ENCODE results near the gene GPR17. TPM values are rescaled to one million over a fixed set of nuclear protein-coding genes. Genes with fewer than 3 reads are reported as not detected.

Gene GPR17
- total RNA-seq, 1 experiment from 2014 or later: not detected

- Mint-ChIP-seq H3K27ac (ENCODE audit: low read depth, unreplicated experiment) (no peak overlapping the region), H3K4me3 (ENCODE audit: unreplicated experiment) (no peak overlapping the region), H3K9me3 (ENCODE audit: unreplicated experiment) (no peaks in the 10 kb centered on the region), H3K27me3 (ENCODE audit: insufficient read depth, unreplicated experiment) (no peaks in the 10 kb centered on the region), H3K4me1 (ENCODE audit: insufficient read depth, unreplicated experiment) (peaks cover 6% of the 10 kb centered on the region), H3K36me3 (ENCODE audit: insufficient read depth, unreplicated experiment) (no peaks in the 10 kb centered on the region)
- ChIA-PET CTCF (no interaction called here), POLR2A (no interaction called here)
- DNase-seq (ENCODE audit: unreplicated experiment): no peak
- no TSS peak for BruUV-seq (replicated peaks)
- TF ChIP-seq, protein P1, sequence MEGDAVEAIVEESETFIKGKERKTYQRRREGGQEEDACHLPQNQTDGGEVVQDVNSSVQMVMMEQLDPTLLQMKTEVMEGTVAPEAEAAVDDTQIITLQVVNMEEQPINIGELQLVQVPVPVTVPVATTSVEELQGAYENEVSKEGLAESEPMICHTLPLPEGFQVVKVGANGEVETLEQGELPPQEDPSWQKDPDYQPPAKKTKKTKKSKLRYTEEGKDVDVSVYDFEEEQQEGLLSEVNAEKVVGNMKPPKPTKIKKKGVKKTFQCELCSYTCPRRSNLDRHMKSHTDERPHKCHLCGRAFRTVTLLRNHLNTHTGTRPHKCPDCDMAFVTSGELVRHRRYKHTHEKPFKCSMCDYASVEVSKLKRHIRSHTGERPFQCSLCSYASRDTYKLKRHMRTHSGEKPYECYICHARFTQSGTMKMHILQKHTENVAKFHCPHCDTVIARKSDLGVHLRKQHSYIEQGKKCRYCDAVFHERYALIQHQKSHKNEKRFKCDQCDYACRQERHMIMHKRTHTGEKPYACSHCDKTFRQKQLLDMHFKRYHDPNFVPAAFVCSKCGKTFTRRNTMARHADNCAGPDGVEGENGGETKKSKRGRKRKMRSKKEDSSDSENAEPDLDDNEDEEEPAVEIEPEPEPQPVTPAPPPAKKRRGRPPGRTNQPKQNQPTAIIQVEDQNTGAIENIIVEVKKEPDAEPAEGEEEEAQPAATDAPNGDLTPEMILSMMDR (IDR thresholded peaks at IDR 0.05; ENCODE audit: unreplicated experiment): no peak
- intact Hi-C loops (cut with micrococcal nuclease): no loop called here
These were observed 16.3 kb upstream of the GPR17 start for GRCh38 chr2:127629637-127630036.

GRCh38 chr2:127630096-127630863, 15.7 kb upstream of the GPR17 start:
- no peak for DNase-seq (ENCODE audit: unreplicated experiment)
- BruUV-seq (replicated peaks): no TSS peak
- intact Hi-C loops (cut with micrococcal nuclease): no loop called here
- H3K27me3 Mint-ChIP-seq (ENCODE audit: insufficient read depth, unreplicated experiment): no peaks in the 10 kb centered on the region
- POLR2A ChIA-PET: no interaction called here
- H3K27ac Mint-ChIP-seq (ENCODE audit: low read depth, unreplicated experiment): no peak overlapping the region
- TF ChIP-seq, protein P1 (IDR thresholded peaks at IDR 0.05; ENCODE audit: unreplicated experiment): no peak
- peaks cover 6% of the 10 kb centered on the region for H3K4me1 Mint-ChIP-seq (ENCODE audit: insufficient read depth, unreplicated experiment)
- H3K4me3 Mint-ChIP-seq (ENCODE audit: unreplicated experiment): no peak overlapping the region
- CTCF ChIA-PET: interaction anchor here (1.6 kb wide), 1 partner anchor 20 kb away, joined by 5 read pairs; no protein-coding TSS in a partner anchor
- no peaks in the 10 kb centered on the region for H3K36me3 Mint-ChIP-seq (ENCODE audit: insufficient read depth, unreplicated experiment)
- H3K9me3 Mint-ChIP-seq (ENCODE audit: unreplicated experiment): no peaks in the 10 kb centered on the region

DNA sequence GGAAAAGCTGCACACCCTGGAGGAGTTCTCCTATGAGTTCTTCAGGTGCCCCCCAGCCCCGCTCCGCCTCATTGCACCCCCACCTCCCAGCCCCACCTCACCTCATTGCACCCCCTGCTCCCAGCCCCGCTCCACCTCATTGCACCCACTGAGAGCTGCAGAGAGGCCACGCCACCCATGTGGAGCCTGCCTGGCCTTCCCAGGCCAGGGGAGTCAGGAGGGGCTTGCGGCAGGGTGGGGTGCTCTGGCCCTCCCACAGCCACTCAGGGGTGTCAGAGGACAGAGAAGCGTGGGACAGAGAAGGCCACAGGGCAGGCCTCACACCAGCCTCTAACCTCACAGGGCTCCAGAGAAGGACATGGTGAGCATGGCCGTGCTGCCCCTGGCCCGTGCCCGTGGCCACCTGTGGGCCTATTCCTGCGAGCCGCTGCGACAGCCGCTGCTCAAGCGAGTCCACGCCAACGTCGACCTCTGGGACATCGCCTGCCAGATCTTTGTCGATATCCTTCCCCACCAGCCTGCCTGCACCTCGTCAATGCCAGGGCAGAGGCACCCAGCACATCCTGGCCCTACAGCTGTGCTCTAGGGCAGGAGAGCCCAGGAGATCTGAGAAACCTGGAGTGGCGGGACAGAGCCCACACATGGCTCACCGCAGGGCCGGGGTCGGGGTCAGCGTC, 15.0 kb upstream of the GPR17 start:
- DNase-seq (ENCODE audit: unreplicated experiment): no peak
- Mint-ChIP-seq H3K27ac (ENCODE audit: low read depth, unreplicated experiment) (no peak overlapping the region), H3K36me3 (ENCODE audit: insufficient read depth, unreplicated experiment) (no peaks in the 10 kb centered on the region), H3K9me3 (ENCODE audit: unreplicated experiment) (no peaks in the 10 kb centered on the region), H3K27me3 (ENCODE audit: insufficient read depth, unreplicated experiment) (no peaks in the 10 kb centered on the region), H3K4me3 (ENCODE audit: unreplicated experiment) (no peak overlapping the region), H3K4me1 (ENCODE audit: insufficient read depth, unreplicated experiment) (peaks cover 6% of the 10 kb centered on the region)
- TF ChIP-seq, protein P1 (IDR thresholded peaks at IDR 0.05; ENCODE audit: unreplicated experiment): no peak
- intact Hi-C loops (cut with micrococcal nuclease): no loop called here
- POLR2A ChIA-PET: no interaction called here
- CTCF ChIA-PET: interaction anchor here (1.6 kb wide), 1 partner anchor 19 kb away, joined by 5 read pairs; no protein-coding TSS in a partner anchor
- no TSS peak for BruUV-seq (replicated peaks)

DNA sequence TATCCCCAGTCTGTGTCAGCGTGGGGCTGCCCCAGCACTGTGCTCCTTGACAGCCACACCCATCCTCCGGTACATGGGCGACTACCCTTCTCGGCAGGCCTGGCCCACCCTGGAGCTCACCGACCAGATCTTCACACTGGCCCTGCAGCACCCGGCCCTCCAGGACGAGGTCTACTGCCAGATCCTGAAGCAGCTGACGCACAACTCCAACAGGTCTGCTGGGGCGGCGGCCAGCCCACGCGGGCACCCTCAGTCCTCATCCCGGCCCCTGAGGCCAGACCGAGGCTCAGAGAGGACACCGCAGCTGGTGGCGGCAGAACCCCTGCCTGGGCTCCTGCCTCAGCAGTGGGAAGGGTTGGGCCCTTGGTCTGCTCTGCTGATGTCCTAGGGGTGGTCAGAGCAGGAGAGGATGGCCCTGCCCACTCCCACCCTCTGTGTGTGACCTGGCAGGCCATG, 14.4 kb upstream of the GPR17 start:
- no peak overlapping the region for H3K27ac Mint-ChIP-seq (ENCODE audit: low read depth, unreplicated experiment)
- H3K36me3 Mint-ChIP-seq (ENCODE audit: insufficient read depth, unreplicated experiment): no peaks in the 10 kb centered on the region
- no peaks in the 10 kb centered on the region for H3K27me3 Mint-ChIP-seq (ENCODE audit: insufficient read depth, unreplicated experiment)
- ChIA-PET CTCF (interaction anchor here (1.6 kb wide), 1 partner anchor 19 kb away, joined by 5 read pairs; no protein-coding TSS in a partner anchor), POLR2A (no interaction called here)
- H3K4me1 Mint-ChIP-seq (ENCODE audit: insufficient read depth, unreplicated experiment): peaks cover 6% of the 10 kb centered on the region
- no peak overlapping the region for H3K4me3 Mint-ChIP-seq (ENCODE audit: unreplicated experiment)
- intact Hi-C loops (cut with micrococcal nuclease): no loop called here
- no TSS peak for BruUV-seq (replicated peaks)
- no peaks in the 10 kb centered on the region for H3K9me3 Mint-ChIP-seq (ENCODE audit: unreplicated experiment)
- TF ChIP-seq, protein P1 (IDR thresholded peaks at IDR 0.05; ENCODE audit: unreplicated experiment): no peak
- no peak for DNase-seq (ENCODE audit: unreplicated experiment)
